Naive thymus-derived CD4-positive, alpha-beta T cell (primary cell): ENCODE results near the gene PDCD11. TPM values are rescaled to one million over a fixed set of nuclear protein-coding genes. Genes with fewer than 3 reads are reported as not detected.
A peak's percentile ranks its signal among the peaks of the same experiment; 100 is the strongest.
"Not testable (repeated sequence)": the region's sequence is repeated elsewhere in the genome, so short reads cannot be mapped to it uniquely, and the experiment has no call there.

Source experiments
- ATAC-seq: fragments of 150-1000 bp; cut with Tn5 transposase; 2 replicates; pipeline ENCODE4 v1.10.0; 2021; ENCODE audit warnings: mild to moderate bottlenecking, moderate library complexity
- CTCF ChIA-PET: fragments of 350-600 bp; sonication (Branson Sonifier 250); formaldehyde crosslinking; loops from one replicate; lab custom pipeline; 2021; ENCODE audit warnings: antibody characterized with exemption; lab: Charles Lee
- POLR2A ChIA-PET: fragments of 350-600 bp; sonication (Branson Sonifier 250); formaldehyde crosslinking; loops from one replicate; lab custom pipeline; 2021; ENCODE audit warnings: antibody characterized with exemption, inconsistent platforms; lab: Charles Lee
- DNase-seq, 9 donors: peaks; one replicate each; pipeline versions ENCODE4 v3.0.0 to v3.0.0-alpha.2; 2020 to 2022; ENCODE audit warnings: mixed read lengths in 1 of 9
- H3K27ac ChIP-seq: one replicate; pipeline ENCODE4 v1.7.0; 2013; ENCODE audit warnings: mild to moderate bottlenecking, low read depth, low read length, moderate library complexity
- H3K27me3 ChIP-seq, 2 donors: one replicate each; pipeline ENCODE4 v1.7.0; 2013; ENCODE audit warnings: low read length in 2 of 2, mild to moderate bottlenecking in 2 of 2, moderate library complexity in 2 of 2; ENCODE audit not compliant: control insufficient read depth in 2 of 2, insufficient read depth in 2 of 2
- H3K36me3 ChIP-seq, 3 experiments: 1 replicate in 2 of 3; 2 replicates in 1 of 3; pipeline ENCODE4 v1.7.0; 2013; ENCODE audit warnings: low read length in 3 of 3, mild to moderate bottlenecking in 3 of 3, moderate library complexity in 1 of 3; ENCODE audit not compliant: insufficient read depth in 3 of 3, control insufficient read depth in 2 of 3
- H3K4me1 ChIP-seq, 2 donors: one replicate each; pipeline ENCODE4 v1.7.0; 2013; ENCODE audit warnings: low read length in 2 of 2, mild to moderate bottlenecking in 2 of 2, moderate library complexity in 1 of 2; ENCODE audit not compliant: control insufficient read depth in 2 of 2, insufficient read depth in 2 of 2
- H3K4me3 ChIP-seq: 2 replicates; pipeline ENCODE4 v1.7.0; 2013; ENCODE audit warnings: mild to moderate bottlenecking, low read length
- H3K9me3 ChIP-seq, 3 experiments: 1 replicate in 2 of 3; 2 replicates in 1 of 3; pipeline ENCODE4 v1.7.0; 2013; ENCODE audit warnings: low read length in 3 of 3; ENCODE audit not compliant: control insufficient read depth in 2 of 3
- H3K27ac Mint-ChIP-seq, 9 donors: one replicate each; pipeline ENCODE4 v1.8.0; 2020 to 2022; ENCODE audit warnings: mixed read lengths in 9 of 9, mild to moderate bottlenecking in 8 of 9, moderate library complexity in 5 of 9, inconsistent platforms in 2 of 9
- H3K27me3 Mint-ChIP-seq, 5 donors: one replicate each; pipeline ENCODE4 v1.8.0; 2021 to 2022; ENCODE audit warnings: mixed read lengths in 5 of 5, mild to moderate bottlenecking in 1 of 5
- H3K36me3 Mint-ChIP-seq, 5 donors: one replicate each; pipeline ENCODE4 v1.8.0; 2020 to 2022; ENCODE audit warnings: mixed read lengths in 5 of 5, mild to moderate bottlenecking in 3 of 5, inconsistent platforms in 1 of 5
- H3K4me1 Mint-ChIP-seq, 7 donors: one replicate each; pipeline ENCODE4 v1.8.0; 2020 to 2022; ENCODE audit warnings: mixed read lengths in 7 of 7, mild to moderate bottlenecking in 3 of 7, inconsistent platforms in 1 of 7
- H3K4me3 Mint-ChIP-seq, 10 donors: one replicate each; pipeline ENCODE4 v1.8.0; 2020 to 2022; ENCODE audit warnings: mild to moderate bottlenecking in 10 of 10, mixed read lengths in 10 of 10, moderate library complexity in 6 of 10, inconsistent platforms in 2 of 10
- H3K9me3 Mint-ChIP-seq, 11 donors: one replicate each; pipeline ENCODE4 v1.8.0; 2020 to 2022; ENCODE audit warnings: mixed read lengths in 11 of 11, mild to moderate bottlenecking in 4 of 11, inconsistent platforms in 1 of 11, moderate library complexity in 1 of 11
- intact Hi-C, 2 donors: fragments of 100-400 bp; cut with micrococcal nuclease; formaldehyde crosslinking; loops; one replicate each; pipeline ENCODE4 v1.15.1; 2023
- polyA plus RNA-seq, 2 donors: library from polyadenylated mRNA; unstranded; fragments of 300-500 nt; fragmentation: Illumina TruSeq; gene quantifications; one replicate each; pipeline ENCODE4 v1.2.3, GENCODE V29; 2021
- total RNA-seq, 6 experiments: library from RNA in 5 of 6; stranded (reverse) in 5 of 6; gene quantifications; 1 replicate in 5 of 6; 2 replicates in 1 of 6; pipeline ENCODE4 v1.2.3 and lab custom pipeline; 2021 to 2026

PDCD11 gene
- total and polyA plus RNA-seq, 7 experiments from 2014 or later: 7.5 to 56.3 (median 31.9) TPM

DNA sequence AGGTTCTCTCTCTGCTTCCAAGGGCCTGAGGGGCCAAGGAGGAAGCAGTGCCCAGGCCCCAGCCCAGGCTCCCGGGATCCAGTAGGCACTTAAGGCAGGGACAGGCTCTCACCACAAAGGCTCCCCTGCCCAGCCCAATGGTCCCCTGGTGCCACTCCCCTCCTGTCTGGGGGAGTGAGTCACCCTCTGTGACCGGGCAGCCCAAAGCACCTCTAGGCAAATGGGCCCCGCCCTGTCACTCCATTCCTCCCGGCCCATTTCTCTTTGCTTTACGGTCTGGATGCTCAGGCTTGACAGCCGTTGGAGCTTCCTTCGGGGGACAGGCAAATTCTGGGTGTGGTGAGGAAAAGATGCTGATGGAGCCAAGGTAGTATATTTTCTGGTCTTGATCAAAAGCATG, 82.7 kb downstream of the PDCD11 start, which contains the start of gene CALHM3:
Gene CALHM3 (minus strand): TSS at position 106 of the 400 bp plus-strand sequence. CDS start 208 bp downstream, outside the sequence.
- Mint-ChIP-seq H3K4me1 (peaks cover 0 to 37% (median 5%) of the 10 kb centered on the region in 7 donors), H3K27ac (peak within 1 kb of the TSS in 2 of 9 donors; percentile 30 to 66)
- CTCF ChIA-PET: interaction anchor here (0.8 to 1.0 kb wide), 2 partner anchors 28 to 64 kb away, joined by 3 read pairs; no protein-coding TSS in a partner anchor

DNA sequence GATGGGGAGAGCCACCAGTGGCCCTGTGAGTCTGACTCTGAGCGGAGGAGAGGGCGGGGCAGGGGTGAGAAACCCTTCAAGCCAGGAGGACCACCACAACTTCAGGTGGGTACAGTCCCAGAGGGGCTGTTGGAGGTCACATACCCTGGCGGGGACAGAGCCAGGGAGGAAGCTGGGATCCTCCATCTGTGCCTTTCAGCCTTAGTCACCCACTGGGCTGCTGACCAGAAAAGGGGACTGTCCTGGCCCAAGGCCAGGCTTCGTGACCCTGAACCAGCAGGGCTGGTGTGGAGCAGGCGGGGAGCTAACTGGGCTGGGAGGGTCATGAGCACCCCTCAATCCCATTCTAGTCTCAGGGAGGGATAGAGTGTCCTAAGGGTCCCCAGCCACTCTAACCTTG, 84.1 kb downstream of the PDCD11 start:
- H3K9me3 Mint-ChIP-seq: peaks cover 0 to 1% (median 0%) of the 10 kb centered on the region in 11 donors
- no peaks in the 10 kb centered on the region for H3K4me1 ChIP-seq
- no peaks in the 10 kb centered on the region for H3K27me3 ChIP-seq
- peaks cover 0 to 3% (median 0%) of the 10 kb centered on the region in 5 donors for H3K27me3 Mint-ChIP-seq
- POLR2A ChIA-PET: no interaction called here
- H3K36me3 ChIP-seq: no peaks in the 10 kb centered on the region
- intact Hi-C loops: loop anchor here (10.0 kb wide), 2 partner anchors 416 to 646 kb away; partner anchors contain the start of gene CYP17A1 (in 1 of the 2)
- H3K4me3 ChIP-seq: no peak overlapping the region
- CTCF ChIA-PET: interaction anchor here (1.3 to 1.9 kb wide), 2 partner anchors 61 to 64 kb away, joined by 7 to 10 read pairs; no protein-coding TSS in a partner anchor
- ATAC-seq (no peak), DNase-seq (no peak)
- no peak overlapping the region for H3K27ac ChIP-seq
- H3K4me3 Mint-ChIP-seq: no peak overlapping the region
- H3K27ac Mint-ChIP-seq: peak overlapping the region in 1 of 9 donors; percentile 52
- no peaks in the 10 kb centered on the region for H3K36me3 Mint-ChIP-seq
- H3K9me3 ChIP-seq: no peaks in the 10 kb centered on the region
- peaks cover 0 to 31% (median 4%) of the 10 kb centered on the region in 7 donors for H3K4me1 Mint-ChIP-seq

More for the DNA sequence above, 82.7 kb downstream of the PDCD11 start, which contains the start of gene CALHM3:
- Mint-ChIP-seq H3K9me3 (peaks cover 0 to 1% (median 0%) of the 10 kb centered on the region in 11 donors), H3K27me3 (peaks cover 0 to 3% (median 0%) of the 10 kb centered on the region in 5 donors), H3K4me3 (no peak within 1 kb of the TSS), H3K36me3 (peaks cover 0 to under 1% (median 0%) of the 10 kb centered on the region in 5 donors)
- no peaks in the 10 kb centered on the region for H3K9me3 ChIP-seq
- ATAC-seq (peak; percentile 33), DNase-seq (no peak)
- H3K4me1 ChIP-seq: peaks cover 0 to 3% of the 10 kb centered on the region in 2 donors
- POLR2A ChIA-PET: no interaction called here
- intact Hi-C loops: no loop called here
- no peak within 1 kb of the TSS for H3K4me3 ChIP-seq
- no peaks in the 10 kb centered on the region for H3K27me3 ChIP-seq
- H3K36me3 ChIP-seq: no peaks in the 10 kb centered on the region
- H3K27ac ChIP-seq: no peak within 1 kb of the TSS

DNA sequence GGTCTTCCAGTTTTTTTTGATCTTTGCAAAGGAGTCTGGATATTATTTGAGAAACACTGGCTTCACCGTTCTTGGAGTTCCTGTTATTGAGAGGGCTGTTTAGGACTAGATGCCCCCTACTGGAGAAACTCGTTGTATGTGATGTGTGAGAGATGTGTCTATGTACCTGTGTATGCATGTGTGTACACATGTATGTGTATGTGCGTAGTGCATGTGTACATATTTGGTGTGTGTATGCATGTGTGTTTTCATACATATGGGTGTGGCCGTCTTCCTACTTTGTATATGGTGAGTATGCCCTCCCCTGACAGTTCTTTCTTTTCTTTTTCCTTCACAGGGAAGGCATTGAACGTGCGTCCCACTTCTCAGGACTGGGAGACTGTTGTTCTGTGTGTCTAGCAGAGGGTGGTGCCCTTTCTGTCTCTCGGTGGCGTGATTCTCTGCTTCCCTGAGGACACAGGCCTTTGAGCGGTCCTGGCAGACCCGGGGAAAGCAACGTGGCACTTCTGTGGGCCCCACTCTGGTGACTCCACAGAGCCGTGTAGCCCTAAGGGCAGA, 85.6 kb downstream of the PDCD11 start:
- no peaks in the 10 kb centered on the region for H3K27me3 ChIP-seq
- intact Hi-C loops: loop anchor here (1.0 to 10.0 kb wide), 8 partner anchors 30 to 647 kb away; partner anchors contain the start of genes CALHM2 (in 1 of the 2), CNNM2 (in 1 of the 2) and CYP17A1 (in 1 of the 2)
- H3K4me1 ChIP-seq: no peaks in the 10 kb centered on the region
- no peak overlapping the region for H3K4me3 ChIP-seq
- H3K27ac ChIP-seq: no peak overlapping the region
- peak in 7 of 9 donors; percentile 41 to 69 (median 57) for DNase-seq
- no peaks in the 10 kb centered on the region for H3K9me3 ChIP-seq
- H3K4me1 Mint-ChIP-seq: peaks cover 0 to 27% (median 4%) of the 10 kb centered on the region in 7 donors
- H3K4me3 Mint-ChIP-seq: no peak overlapping the region
- H3K36me3 ChIP-seq: no peaks in the 10 kb centered on the region
- ChIA-PET POLR2A (no interaction called here), CTCF (interaction anchor here (0.7 to 7.6 kb wide), 4 partner anchors 30 to 1176 kb away, joined by 3 to 99 read pairs (median 6); partner anchors contain the start of gene CALHM2)
- H3K9me3 Mint-ChIP-seq: peaks cover 0 to 1% (median 0%) of the 10 kb centered on the region in 11 donors
- ATAC-seq: peak; percentile 79
- no peak overlapping the region for H3K27ac Mint-ChIP-seq
- H3K36me3 Mint-ChIP-seq: no peaks in the 10 kb centered on the region
- H3K27me3 Mint-ChIP-seq: peaks cover 0 to 6% (median 0%) of the 10 kb centered on the region in 5 donors

DNA sequence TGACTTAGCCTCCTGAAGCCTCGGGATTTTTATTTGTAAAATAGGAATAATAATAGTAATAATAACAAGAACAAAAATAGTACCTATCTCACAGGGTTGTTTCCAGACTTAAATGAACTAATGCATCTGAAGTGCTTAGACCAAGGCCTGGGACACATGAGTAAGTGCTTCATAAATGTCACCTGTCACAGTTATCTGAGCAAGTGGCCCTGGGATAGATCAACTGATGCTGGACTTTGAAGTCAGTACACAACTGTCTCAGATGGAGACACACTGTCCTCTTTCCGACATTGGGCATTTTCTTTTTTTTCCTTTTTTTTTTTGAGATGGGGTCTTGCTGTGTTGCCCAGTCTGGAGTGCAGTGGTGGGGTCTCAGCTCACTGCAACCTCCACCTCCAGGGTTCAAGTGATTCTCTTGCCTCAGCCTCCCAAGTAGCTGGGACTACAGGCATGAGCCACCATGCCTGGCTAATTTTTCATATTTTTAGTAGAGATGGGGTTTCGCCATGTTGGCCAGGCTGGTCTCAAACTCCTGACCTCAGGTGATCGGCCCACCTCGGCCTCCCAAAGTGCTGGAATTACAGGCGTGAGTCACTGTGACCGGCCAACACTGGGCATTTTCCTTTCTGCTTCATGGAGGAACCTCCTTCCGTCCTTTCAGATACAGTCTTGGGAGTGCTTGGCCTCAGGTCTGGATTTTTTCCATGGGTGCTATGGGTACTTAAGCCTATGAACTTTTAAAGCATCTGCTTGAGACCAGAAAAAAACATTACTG, 90.4 kb downstream of the PDCD11 start:
- H3K4me3 Mint-ChIP-seq: not testable (repeated sequence)

DNA sequence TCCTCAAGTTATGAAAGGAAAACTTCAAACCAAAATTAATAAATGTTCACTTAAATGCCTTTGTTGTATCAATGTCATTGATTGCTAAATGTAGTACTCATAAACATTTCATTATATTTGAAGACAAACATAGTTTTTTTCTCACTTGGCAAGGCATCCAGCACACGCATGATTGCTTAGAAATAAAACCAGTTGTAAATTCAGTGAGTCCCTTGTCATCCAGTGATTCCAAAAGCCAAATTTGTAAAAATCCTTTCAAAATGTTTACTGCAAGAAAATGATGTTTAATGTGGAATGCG, 90.9 kb downstream of the PDCD11 start:
- intact Hi-C loops: loop anchor here (5.0 to 10.0 kb wide), 4 partner anchors 155 to 653 kb away; partner anchors contain the start of genes BORCS7 (in 1 of the 2) and CYP17A1 (in 1 of the 2)
- H3K4me1 Mint-ChIP-seq: peaks cover 0 to 11% (median 4%) of the 10 kb centered on the region in 7 donors

More for the DNA sequence above, 90.4 kb downstream of the PDCD11 start:
- not testable (repeated sequence) for H3K27me3 ChIP-seq, H3K36me3 Mint-ChIP-seq, ATAC-seq, DNase-seq, H3K4me1 ChIP-seq, H3K27ac ChIP-seq, H3K27ac Mint-ChIP-seq, H3K9me3 Mint-ChIP-seq, H3K36me3 ChIP-seq, H3K4me3 ChIP-seq, H3K9me3 ChIP-seq
- ChIA-PET CTCF (interaction anchor here (0.7 to 7.6 kb wide), 3 partner anchors 12 to 75 kb away, joined by 3 to 99 read pairs (median 5); no protein-coding TSS in a partner anchor), POLR2A (interaction anchor here (0.6 kb wide), 1 partner anchor 653 kb away, joined by 3 read pairs; no protein-coding TSS in a partner anchor)
- H3K27me3 Mint-ChIP-seq: peaks cover 0 to 10% (median 2%) of the 10 kb centered on the region in 5 donors
- intact Hi-C loops: loop anchor here (5.0 to 10.0 kb wide), 4 partner anchors 155 to 652 kb away; partner anchors contain the start of genes BORCS7 (in 1 of the 2) and CYP17A1 (in 1 of the 2)
- peaks cover 0 to 15% (median 4%) of the 10 kb centered on the region in 7 donors for H3K4me1 Mint-ChIP-seq

DNA sequence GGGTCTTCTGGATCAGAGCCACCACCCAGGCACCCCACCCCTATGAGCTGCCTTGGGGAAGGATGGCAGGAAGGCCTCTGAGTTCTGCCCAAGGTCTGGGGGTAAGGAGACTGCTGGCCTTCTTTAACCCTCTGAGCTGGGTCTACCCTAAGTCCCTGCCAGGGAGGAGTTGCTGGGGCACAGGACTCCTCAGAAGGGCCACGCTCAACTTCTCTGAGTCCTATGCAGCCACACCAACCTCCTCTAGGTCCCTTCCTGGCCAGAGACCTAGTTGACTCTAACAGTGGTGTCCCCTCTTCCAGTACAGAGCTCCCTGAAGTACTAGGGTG, 94.5 kb downstream of the PDCD11 start:
- no peak for DNase-seq
- H3K36me3 ChIP-seq: no peaks in the 10 kb centered on the region
- no peaks in the 10 kb centered on the region for H3K27me3 ChIP-seq
- H3K9me3 Mint-ChIP-seq: no peaks in the 10 kb centered on the region
- no peak overlapping the region for H3K27ac ChIP-seq
- ATAC-seq: no peak
- no peak overlapping the region for H3K4me3 Mint-ChIP-seq
- no peak overlapping the region for H3K27ac Mint-ChIP-seq
- peaks cover 24 to 39% (median 31%) of the 10 kb centered on the region in 5 donors for H3K27me3 Mint-ChIP-seq
- H3K4me3 ChIP-seq: no peak overlapping the region
- peaks cover 0 to 12% of the 10 kb centered on the region in 2 donors for H3K4me1 ChIP-seq
- POLR2A ChIA-PET: no interaction called here
- no peaks in the 10 kb centered on the region for H3K36me3 Mint-ChIP-seq
- intact Hi-C loops: loop anchor here in 1 of 2 donors (5.0 kb wide), 1 partner anchor 574 kb away; the partner anchor contains the start of gene CNNM2
- H3K9me3 ChIP-seq: no peaks in the 10 kb centered on the region
- CTCF ChIA-PET: interaction anchor here (1.9 kb wide), 1 partner anchor 75 kb away, joined by 9 read pairs; no protein-coding TSS in a partner anchor
- peaks cover 0 to 18% (median 15%) of the 10 kb centered on the region in 7 donors for H3K4me1 Mint-ChIP-seq

More for the DNA sequence above, 90.9 kb downstream of the PDCD11 start:
- Histone ChIP-seq H3K4me1 (peaks cover 0 to 9% of the 10 kb centered on the region in 2 donors), H3K27me3 (no peaks in the 10 kb centered on the region), H3K9me3 (no peaks in the 10 kb centered on the region), H3K27ac (no peak overlapping the region), H3K36me3 (no peaks in the 10 kb centered on the region), H3K4me3 (no peak overlapping the region)
- CTCF ChIA-PET: interaction anchor here (7.6 kb wide), 1 partner anchor 71 kb away, joined by 99 read pairs; no protein-coding TSS in a partner anchor
- ATAC-seq (no peak), DNase-seq (no peak)
- Mint-ChIP-seq H3K27ac (no peak overlapping the region), H3K9me3 (no peaks in the 10 kb centered on the region), H3K36me3 (no peaks in the 10 kb centered on the region), H3K27me3 (peaks cover 5 to 16% (median 7%) of the 10 kb centered on the region in 5 donors), H3K4me3 (no peak overlapping the region)
- POLR2A ChIA-PET: no interaction called here
